Kidney tubule cell (primary cell): ENCODE results near the gene PRPF40B.

Experiments used
- DNase-seq: peaks from one replicate; pipeline ENCODE4 v3.0.0-alpha.2; 2018; ENCODE audit warnings: low spot score

Gene PRPF40B

DNA sequence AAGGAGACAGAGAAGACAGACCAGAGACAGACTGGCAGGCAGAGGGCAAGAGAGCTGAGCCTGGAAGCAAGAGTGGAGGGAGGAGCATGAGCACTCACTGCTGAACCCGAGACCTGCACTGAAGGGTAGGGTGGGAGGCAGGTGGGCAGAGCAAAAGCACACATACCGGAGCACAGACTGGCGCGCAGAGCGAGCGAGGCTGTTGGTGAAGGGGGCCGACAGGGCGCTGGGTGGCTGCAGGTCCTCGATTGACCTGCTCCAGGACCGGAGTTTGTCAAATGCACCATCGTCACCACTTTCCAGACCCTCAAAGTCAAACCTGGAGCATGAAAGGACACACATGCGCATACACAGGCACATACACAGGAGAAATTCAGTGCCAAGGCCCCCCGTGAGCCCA lies 34.9 kb downstream of the PRPF40B start:
- no peak for DNase-seq

GRCh38 chr12:49659753-49660152 lies 36.4 kb downstream of the PRPF40B start:
- no peak for DNase-seq

DNA sequence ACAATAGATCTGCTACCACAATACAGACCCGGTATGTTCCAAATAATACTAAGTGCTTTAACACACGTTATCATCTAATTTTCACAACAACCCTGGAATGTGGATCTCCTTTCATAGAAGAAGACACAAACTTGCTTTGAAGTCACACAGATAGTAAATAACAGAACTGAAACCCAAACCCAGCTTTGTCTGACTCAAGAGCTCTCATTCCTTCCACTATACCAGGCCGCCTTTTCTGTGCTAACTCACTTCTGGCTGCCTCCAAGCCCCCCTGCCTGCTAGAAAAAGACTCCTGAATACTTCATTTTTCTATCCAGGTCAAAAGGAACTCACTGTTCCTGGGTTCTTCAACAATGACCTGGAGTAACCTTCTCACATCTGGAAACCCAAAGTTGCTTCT lies 37.8 kb downstream of the PRPF40B start:
- DNase-seq = no peak

DNA sequence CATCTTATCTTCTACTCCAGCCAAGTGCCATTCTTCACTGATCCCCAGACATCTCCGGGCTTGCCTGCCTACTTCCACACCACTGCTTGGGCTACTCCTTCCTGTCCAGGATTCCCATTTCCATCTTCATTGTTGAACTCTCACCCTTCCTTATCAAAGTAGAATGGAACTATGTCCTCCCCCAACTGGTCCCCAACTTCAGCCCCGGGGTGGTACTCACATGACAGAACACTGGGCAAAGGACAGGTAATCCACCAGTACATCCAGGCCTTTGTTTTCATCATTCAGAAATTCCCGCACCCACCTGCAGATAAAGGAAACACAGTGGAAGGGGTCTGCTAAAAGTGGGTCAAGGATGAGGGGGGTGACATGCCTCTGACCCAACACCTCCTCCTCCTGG lies 38.4 kb downstream of the PRPF40B start:
- DNase-seq = no peak

GRCh38 chr12:49662998-49663843 lies 39.9 kb downstream of the PRPF40B start:
- DNase-seq = peak; percentile 73

DNA sequence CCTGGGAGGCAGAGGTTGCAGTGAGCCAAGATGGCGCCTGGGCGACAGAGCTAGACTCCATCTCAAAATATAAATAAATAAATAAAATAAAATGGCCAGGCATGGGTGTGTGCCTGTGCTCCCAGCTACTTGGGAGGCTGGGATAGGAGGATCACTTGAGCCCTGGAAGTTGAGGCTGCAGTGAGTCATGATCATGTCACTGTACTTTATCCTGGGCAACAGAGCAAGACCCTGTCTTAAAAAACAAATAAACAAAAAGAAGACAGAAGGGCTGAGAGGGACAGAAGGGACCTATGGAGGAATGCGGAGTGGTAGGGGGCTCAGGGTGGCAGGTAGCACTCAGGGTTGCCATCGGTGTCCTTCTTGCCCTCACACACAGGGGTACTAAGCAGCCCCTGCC lies 40.8 kb downstream of the PRPF40B start:
- peak; percentile 14 for DNase-seq

DNA sequence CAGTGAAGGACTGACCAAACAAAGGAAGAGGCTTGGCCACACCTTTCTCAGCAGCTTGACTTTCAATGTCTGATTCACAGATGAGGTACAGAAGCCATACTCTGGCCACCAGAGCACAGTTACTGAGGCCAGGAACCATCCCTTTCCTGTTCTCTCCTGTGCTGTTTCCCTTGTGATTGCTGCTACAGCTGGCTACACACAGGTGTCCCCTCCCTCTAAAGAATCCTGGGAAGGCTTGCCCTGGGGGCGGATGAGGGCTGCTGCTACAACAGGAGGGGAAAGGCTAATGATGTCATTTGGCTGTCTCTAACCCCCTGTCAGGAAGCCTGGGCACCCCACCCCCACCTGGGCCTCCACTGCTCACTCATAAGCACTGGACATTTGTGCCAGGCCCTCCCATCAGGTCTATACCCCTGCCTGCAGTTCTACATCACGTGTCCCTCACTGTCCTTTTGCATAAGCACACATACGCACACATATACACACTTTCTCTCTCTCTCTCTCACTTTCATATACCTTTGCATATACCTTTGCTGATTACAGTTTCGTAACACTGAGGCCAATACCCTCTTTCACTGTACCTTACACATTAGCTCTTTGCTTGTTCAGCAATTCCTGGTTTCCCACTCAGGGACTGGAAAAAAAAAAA lies 41.4 kb downstream of the PRPF40B start:
- DNase-seq = peak; percentile 71

DNA sequence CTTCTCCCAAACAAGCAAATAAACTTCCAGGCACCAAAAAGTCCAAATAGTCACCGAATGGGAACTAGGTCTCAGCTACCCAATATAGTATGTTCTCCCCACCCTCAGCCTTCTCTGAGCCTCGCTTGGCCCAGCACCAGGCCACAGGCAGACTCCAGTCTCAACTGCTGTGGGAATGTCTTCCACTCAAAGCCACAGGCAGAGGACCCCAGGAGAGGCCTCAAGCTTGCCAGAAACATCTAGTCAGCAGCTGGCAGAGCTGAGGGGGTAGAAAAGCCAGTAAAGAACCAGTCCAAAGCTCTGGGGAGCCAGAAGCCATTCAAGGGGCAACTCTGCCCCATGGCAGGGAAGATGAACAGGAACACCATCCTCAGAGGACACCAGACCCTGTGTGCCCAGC lies 42.0 kb downstream of the PRPF40B start:
- DNase-seq = no peak

DNA sequence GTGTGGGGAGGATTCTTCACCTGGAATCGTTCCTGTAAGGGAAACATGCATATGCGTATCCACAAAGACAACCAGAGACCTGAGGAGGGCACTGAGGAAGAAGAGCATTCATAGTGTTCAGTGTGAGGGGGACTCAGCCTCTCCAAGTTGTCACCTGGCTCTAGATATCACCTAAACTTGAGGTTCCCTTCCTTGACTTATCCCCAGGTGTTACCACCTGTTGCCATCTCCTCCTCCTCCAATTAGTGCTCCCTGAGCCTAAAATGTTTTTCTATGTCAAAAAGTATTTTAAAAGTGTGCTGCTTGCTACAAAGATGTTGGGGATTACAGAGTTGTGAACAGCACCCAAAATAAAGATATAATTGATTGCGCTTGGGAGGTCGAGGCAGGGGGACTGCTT lies 42.8 kb downstream of the PRPF40B start:
- DNase-seq = no peak

- peak; percentile 50 for DNase-seq
These were observed 44.1 kb downstream of the PRPF40B start for GRCh38 chr12:49667325-49668090.

GRCh38 chr12:49669796-49670195 lies 46.4 kb downstream of the PRPF40B start:
- DNase-seq = no peak

- peak; percentile 43 for DNase-seq
These were observed 47.8 kb downstream of the PRPF40B start for GRCh38 chr12:49671031-49671765.

DNA sequence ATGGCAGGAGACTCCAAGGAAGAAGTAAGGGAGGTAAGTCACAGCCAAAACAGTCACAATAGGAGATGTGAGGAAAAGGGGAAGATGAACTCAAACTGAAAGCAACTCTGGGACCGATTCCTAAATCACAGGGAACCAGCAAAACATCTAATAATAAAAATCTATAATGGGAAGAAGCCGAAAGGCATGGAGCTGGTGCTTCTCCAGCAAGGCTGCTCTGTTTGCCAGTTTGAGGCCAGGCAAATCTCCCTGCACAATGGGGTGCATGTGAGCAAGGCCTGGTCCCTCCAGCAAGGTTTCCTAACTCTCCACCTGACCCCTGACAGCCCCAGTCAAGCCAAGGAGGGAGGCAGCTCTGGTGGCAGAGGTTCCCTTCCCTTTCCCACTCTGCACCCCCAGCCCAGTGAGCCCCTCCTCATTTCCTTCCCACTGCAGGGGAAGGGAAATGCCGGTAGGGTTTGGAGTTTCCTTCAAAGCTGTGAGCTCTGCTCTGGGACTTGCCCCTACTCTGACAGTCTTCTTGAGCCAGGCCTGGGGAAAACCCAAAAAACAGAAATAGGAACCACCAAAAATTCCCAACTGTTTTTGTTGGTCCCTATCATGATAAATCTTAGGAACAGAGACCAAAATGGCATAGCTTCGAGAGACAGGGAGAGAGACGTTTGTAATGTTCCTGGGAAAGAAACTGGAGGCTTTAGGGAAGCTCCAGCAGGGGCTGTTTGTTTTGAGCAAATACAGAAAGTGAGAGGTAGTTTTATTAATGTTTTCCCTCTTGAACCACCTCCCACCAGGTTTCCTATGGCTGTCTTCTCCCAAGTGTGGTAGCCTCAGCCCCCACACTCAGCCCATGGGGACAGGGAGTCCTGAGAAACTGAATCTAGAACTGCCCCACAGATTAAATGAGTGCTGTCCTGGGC lies 49.2 kb downstream of the PRPF40B start:
- DNase-seq = no peak

DNA sequence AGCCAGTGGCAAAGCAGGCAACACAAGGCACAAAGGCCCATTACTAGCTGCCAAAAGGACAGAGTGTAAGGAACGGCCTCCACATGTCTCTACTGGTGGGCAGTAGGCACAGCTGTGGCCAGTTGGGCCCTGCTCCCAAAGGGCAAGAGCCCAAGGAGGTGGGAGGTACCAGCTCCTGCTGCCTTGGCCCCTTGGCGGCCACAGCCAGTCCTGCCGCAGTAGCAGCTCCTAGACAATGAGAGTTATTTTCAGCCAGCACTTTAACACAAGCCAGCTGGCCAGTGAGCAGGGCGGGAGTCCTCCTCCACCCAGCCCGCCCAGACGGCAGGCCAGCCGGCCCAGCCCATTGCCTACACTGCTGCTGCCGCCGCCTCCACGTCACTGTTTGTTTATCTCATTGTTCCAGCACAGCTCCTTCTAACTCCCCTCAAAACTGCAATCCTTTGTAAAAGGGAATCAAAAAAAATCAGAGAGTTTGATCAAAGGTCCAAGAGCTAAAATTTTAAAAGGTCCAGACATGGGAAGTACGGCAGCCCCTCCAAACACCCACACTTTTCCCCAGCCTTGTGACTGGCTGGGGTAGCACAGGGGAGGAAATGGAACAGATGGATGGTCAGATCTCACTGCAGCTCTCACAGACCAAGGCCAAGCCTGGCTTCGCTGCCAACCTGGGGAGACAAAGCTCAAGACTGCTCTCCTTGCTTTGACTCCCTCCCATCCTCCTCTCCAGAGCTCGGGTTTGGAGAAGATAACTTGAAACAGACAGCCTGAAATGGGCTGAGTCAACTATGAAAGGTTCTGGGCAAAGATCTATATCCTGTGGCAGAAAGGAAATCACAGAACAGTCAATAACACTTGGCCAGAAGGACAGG lies 50.3 kb downstream of the PRPF40B start:
- DNase-seq = peak; percentile 35

GRCh38 chr12:49674318-49674981 lies 51.1 kb downstream of the PRPF40B start:
- DNase-seq = no peak

- no peak for DNase-seq
These were observed 51.8 kb downstream of the PRPF40B start for GRCh38 chr12:49675137-49675536.

DNA sequence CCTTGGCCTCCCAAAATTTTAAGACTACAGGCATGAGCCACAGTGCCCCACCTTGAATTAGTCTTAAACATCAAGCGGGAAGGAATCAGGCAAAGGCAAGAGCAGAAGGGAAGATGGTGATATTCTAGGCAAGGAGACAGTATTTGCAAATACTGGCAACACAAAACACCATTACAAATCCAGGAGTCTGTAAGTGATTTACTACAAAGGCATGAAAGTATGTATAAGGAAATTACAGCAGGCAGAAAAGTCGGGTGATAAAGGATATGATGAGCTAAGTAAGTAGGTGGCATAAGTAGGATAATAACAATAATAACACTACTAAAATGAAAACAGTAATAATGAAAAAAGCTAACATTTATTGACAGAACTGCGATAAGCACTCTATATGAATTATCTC lies 55.4 kb downstream of the PRPF40B start:
- peak; percentile 8 for DNase-seq

- no peak for DNase-seq
These were observed 56.7 kb downstream of the PRPF40B start for GRCh38 chr12:49680075-49680474.

GRCh38 chr12:49683599-49684309 lies 60.4 kb downstream of the PRPF40B start:
- no peak for DNase-seq
